Measurements from ENCODE around the gene TMEM243. TPM values are rescaled to one million over a fixed set of nuclear protein-coding genes. Genes with fewer than 3 reads are reported as not detected.
"Not testable (repeated sequence)": the region's sequence is repeated elsewhere in the genome, so short reads cannot be mapped to it uniquely, and the experiment has no call there.

The TMEM243 gene
- total and polyA plus RNA-seq, 2 experiments from 2014 or later: 13.9 to 38.0 TPM

DNA sequence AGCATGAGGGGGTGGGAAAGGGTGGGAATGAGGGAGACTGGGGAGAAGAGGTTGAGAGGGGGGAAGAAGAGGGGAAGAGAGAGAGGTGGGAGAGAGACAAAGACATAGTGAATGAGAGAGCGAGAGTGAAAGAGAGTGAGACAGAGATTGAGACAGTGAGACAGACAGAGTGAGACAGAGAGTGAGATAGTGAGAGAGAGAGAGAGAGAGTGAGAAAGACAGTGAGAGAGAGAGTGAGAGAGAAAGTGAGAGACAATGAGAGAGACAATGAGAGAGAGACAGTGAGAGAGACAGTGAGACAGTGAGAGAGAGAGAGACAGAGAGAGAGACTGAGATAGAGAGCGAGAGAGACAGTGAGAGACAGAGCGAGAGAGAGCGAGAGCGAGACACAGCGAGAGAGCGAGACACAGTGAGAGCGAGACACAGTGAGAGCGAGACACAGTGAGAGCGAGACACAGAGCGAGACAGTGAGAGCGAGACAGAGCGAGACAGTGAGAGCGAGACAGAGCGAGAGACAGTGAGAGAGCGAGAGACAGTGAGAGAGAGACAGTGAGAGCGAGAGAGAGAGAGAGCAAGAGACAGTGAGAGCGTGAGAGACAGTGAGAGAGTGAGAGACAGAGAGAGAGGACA, 10.1 kb downstream of the TMEM243 start:
- no peak overlapping the region for H3K4me3 ChIP-seq
- H3K36me3 ChIP-seq: no peaks in the 10 kb centered on the region
- H3K4me1 ChIP-seq (ENCODE audit: low read depth): no peaks in the 10 kb centered on the region
- DNase-seq (ENCODE audit: low read depth in 1 of 2, low spot score in 1 of 2): no peak
- no peaks in the 10 kb centered on the region for H3K9me3 ChIP-seq (ENCODE audit: low read depth)
- TF ChIP-seq, protein P1, sequence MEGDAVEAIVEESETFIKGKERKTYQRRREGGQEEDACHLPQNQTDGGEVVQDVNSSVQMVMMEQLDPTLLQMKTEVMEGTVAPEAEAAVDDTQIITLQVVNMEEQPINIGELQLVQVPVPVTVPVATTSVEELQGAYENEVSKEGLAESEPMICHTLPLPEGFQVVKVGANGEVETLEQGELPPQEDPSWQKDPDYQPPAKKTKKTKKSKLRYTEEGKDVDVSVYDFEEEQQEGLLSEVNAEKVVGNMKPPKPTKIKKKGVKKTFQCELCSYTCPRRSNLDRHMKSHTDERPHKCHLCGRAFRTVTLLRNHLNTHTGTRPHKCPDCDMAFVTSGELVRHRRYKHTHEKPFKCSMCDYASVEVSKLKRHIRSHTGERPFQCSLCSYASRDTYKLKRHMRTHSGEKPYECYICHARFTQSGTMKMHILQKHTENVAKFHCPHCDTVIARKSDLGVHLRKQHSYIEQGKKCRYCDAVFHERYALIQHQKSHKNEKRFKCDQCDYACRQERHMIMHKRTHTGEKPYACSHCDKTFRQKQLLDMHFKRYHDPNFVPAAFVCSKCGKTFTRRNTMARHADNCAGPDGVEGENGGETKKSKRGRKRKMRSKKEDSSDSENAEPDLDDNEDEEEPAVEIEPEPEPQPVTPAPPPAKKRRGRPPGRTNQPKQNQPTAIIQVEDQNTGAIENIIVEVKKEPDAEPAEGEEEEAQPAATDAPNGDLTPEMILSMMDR (IDR thresholded peaks at IDR 0.05; ENCODE audit: low read depth, low read length): no peak
- H3K27ac ChIP-seq: no peak overlapping the region
- no peaks in the 10 kb centered on the region for H3K27me3 ChIP-seq

GRCh38 chr7:87206361-87206760, 13.2 kb downstream of the TMEM243 start:
- no peak overlapping the region for H3K27ac ChIP-seq
- no peak for DNase-seq (ENCODE audit: low read depth in 1 of 2, low spot score in 1 of 2)
- H3K4me1 ChIP-seq (ENCODE audit: low read depth): no peaks in the 10 kb centered on the region
- H3K9me3 ChIP-seq (ENCODE audit: low read depth): no peaks in the 10 kb centered on the region
- no peak overlapping the region for H3K4me3 ChIP-seq
- no peaks in the 10 kb centered on the region for H3K36me3 ChIP-seq
- H3K27me3 ChIP-seq: no peaks in the 10 kb centered on the region
- TF ChIP-seq, protein P1 (IDR thresholded peaks at IDR 0.05; ENCODE audit: low read depth, low read length): no peak

- not testable (repeated sequence) for H3K9me3 ChIP-seq (ENCODE audit: low read depth); H3K27me3 ChIP-seq; H3K36me3 ChIP-seq; H3K4me1 ChIP-seq (ENCODE audit: low read depth); H3K27ac ChIP-seq; H3K4me3 ChIP-seq; DNase-seq (ENCODE audit: low read depth in 1 of 2, low spot score in 1 of 2)
Observed at GRCh38 chr7:87205701-87206100, 13.8 kb downstream of the TMEM243 start.

DNA sequence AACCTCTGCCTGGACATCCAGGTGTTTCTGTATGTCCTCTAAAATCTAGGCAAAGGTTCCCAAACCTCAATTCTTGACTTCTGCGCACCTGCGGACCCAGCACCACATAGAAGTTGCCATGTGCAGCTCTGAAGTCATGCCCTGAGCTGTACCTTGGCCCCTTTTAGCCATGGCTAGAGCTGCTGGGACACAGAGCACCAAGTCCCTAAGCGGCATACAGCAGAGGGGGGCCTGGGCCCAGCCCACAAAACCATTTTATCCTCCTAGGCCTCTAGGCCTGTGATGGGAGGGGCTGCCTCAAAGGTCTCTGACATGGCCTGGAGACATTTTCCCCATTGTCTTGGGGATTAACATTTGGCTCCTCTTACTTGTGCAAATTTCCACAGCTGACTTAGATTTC, 14.6 kb downstream of the TMEM243 start:
- H3K9me3 ChIP-seq (ENCODE audit: low read depth): no peaks in the 10 kb centered on the region
- no peaks in the 10 kb centered on the region for H3K27me3 ChIP-seq
- no peak for DNase-seq (ENCODE audit: low read depth in 1 of 2, low spot score in 1 of 2)
- no peak overlapping the region for H3K27ac ChIP-seq
- no peak overlapping the region for H3K4me3 ChIP-seq
- TF ChIP-seq, protein P1 (IDR thresholded peaks at IDR 0.05; ENCODE audit: low read depth, low read length): no peak
- no peaks in the 10 kb centered on the region for H3K36me3 ChIP-seq
- H3K4me1 ChIP-seq (ENCODE audit: low read depth): no peaks in the 10 kb centered on the region

GRCh38 chr7:87203929-87204328, 15.6 kb downstream of the TMEM243 start:
- not testable (repeated sequence) for H3K9me3 ChIP-seq (ENCODE audit: low read depth); H3K27ac ChIP-seq; H3K4me1 ChIP-seq (ENCODE audit: low read depth); H3K27me3 ChIP-seq; H3K36me3 ChIP-seq; H3K4me3 ChIP-seq; DNase-seq (ENCODE audit: low read depth in 1 of 2, low spot score in 1 of 2)

DNA sequence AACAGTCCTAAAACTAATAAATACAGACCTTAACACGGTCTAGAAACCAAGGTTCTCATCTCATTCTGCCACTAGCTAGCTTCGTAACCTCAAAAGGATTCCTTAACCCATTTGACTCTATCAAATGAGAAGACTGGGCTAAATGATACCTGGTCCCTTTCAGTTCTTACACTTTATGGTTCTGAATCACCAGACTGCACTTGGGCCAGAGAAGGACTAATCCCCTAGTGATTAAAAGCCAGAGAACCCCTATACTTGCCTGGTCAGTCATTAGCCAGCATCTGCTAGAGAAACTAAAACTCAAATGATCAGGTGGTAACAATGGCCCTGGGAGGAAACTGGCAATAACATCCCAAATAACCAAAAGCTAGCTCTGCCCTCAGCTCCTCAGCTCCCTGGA, 16.8 kb downstream of the TMEM243 start:
- TF ChIP-seq, protein P1 (IDR thresholded peaks at IDR 0.05; ENCODE audit: low read depth, low read length): no peak
- Histone ChIP-seq H3K9me3 (ENCODE audit: low read depth) (no peaks in the 10 kb centered on the region), H3K4me1 (ENCODE audit: low read depth) (no peaks in the 10 kb centered on the region), H3K36me3 (peaks cover 11% of the 10 kb centered on the region), H3K27ac (no peak overlapping the region), H3K27me3 (no peaks in the 10 kb centered on the region), H3K4me3 (no peak overlapping the region)
- DNase-seq (ENCODE audit: low read depth in 1 of 2, low spot score in 1 of 2): no peak

- H3K36me3 ChIP-seq: peaks cover 13% of the 10 kb centered on the region
- H3K27ac ChIP-seq: no peak overlapping the region
- no peaks in the 10 kb centered on the region for H3K27me3 ChIP-seq
- no peak for DNase-seq (ENCODE audit: low read depth in 1 of 2, low spot score in 1 of 2)
- TF ChIP-seq, protein P1 (IDR thresholded peaks at IDR 0.05; ENCODE audit: low read depth, low read length): no peak
- H3K4me1 ChIP-seq (ENCODE audit: low read depth): no peaks in the 10 kb centered on the region
- H3K9me3 ChIP-seq (ENCODE audit: low read depth): no peaks in the 10 kb centered on the region
- H3K4me3 ChIP-seq: no peak overlapping the region
Observed at GRCh38 chr7:87202208-87202607, 17.3 kb downstream of the TMEM243 start.
